Loucy (cell line): ENCODE data around the gene SLC35F1.

Source experiments
- CTCF ChIP-seq: fragments of 200-600 bp; sonication (generic); conservative IDR thresholded peaks from 2 replicates; pipeline ENCODE4 v1.5.1; 2014; ENCODE audit warnings: mild to moderate bottlenecking, antibody characterized with exemption, low read length
- EZH2phosphoT487 ChIP-seq: fragments of 200-600 bp; IDR thresholded peaks from 2 replicates; pipeline ENCODE4 v1.6.1; 2018; ENCODE audit warnings: antibody characterized with exemption, mild to moderate bottlenecking, moderate library complexity, borderline replicate concordance

DNA sequence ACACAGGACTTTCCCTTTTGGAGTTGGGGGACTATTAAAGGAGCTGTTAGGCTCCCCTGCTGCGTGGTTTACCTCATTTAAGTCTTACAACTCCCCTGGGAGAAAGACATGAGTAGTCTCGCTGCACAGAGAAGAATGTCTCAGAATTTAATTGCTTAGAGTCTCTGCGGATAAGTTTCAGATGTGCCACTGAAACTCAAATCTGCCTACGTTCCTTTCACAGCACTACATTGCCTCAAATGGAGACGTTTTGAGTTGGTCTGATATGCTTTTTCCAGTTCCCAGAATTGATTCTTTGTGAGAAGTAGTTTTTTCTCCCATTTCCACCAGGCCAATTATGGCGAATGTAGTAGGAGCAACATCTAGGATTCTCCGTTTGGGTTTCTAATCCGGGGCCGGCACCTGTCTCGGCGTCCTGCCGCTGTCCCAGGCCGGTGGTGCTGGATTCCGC, 532 bp upstream of the SLC35F1 start:
- TF ChIP-seq CTCF, result no peak
- no peak for TF ChIP-seq EZH2phosphoT487
